WTC11 (cell line): ENCODE measurements around the gene DYNLRB1. TPM values are rescaled to one million over a fixed set of nuclear protein-coding genes. Genes with fewer than 3 reads are reported as not detected.

Source experiments
- ATAC-seq: fragments of 200-7000 bp; cut with Tn5 transposase; 2 replicates; pipeline ENCODE4 v1.10.0; 2021; ENCODE audit warnings: mild to moderate bottlenecking, moderate library complexity
- CTCF ChIA-PET: fragments of 300-600 bp; sonication (Branson Sonifier 250); formaldehyde crosslinking; loops from one replicate; lab custom pipeline; 2021; ENCODE audit warnings: antibody characterized with exemption; lab: Charles Lee
- POLR2A ChIA-PET: fragments of 350-600 bp; sonication (Branson Sonifier 250); formaldehyde crosslinking; loops from one replicate; lab custom pipeline; 2021; ENCODE audit warnings: antibody characterized with exemption; lab: Charles Lee
- DNase-seq: peaks from one replicate; pipeline ENCODE4 v3.0.0; 2021; ENCODE audit warnings: low spot score
- H3K27ac Mint-ChIP-seq: 2 replicates; pipeline ENCODE4 v1.8.0; 2021; ENCODE audit warnings: mixed read lengths
- H3K27me3 Mint-ChIP-seq: 2 replicates; pipeline ENCODE4 v1.8.0; 2021; ENCODE audit warnings: low read depth, mild to moderate bottlenecking, moderate library complexity, mixed read lengths
- H3K36me3 Mint-ChIP-seq: 2 replicates; pipeline ENCODE4 v1.8.0; 2021; ENCODE audit warnings: mixed read lengths
- H3K4me1 Mint-ChIP-seq: 2 replicates; pipeline ENCODE4 v1.8.0; 2022; ENCODE audit warnings: mixed read lengths
- H3K4me3 Mint-ChIP-seq: 2 replicates; pipeline ENCODE4 v1.8.0; 2021; ENCODE audit warnings: mild to moderate bottlenecking, moderate library complexity, mixed read lengths
- H3K9me3 Mint-ChIP-seq: 2 replicates; pipeline ENCODE4 v1.8.0; 2021; ENCODE audit warnings: mixed read lengths
- ARID4B ChIP-seq: sonication (generic); formaldehyde crosslinking; IDR thresholded peaks from 2 replicates; pipeline ENCODE4 v1.8.0; 2023; ENCODE audit warnings: missing genetic modification reagents, mild to moderate bottlenecking, borderline replicate concordance
- E2F5 ChIP-seq: sonication (generic); formaldehyde crosslinking; IDR thresholded peaks from 2 replicates; pipeline ENCODE4 v1.8.1; 2022; ENCODE audit warnings: mild to moderate bottlenecking, moderate library complexity, missing genetic modification reagents
- GABPB1 ChIP-seq: sonication (generic); formaldehyde crosslinking; IDR thresholded peaks from 2 replicates; pipeline ENCODE4 v1.8.1; 2023; ENCODE audit warnings: mild to moderate bottlenecking, missing genetic modification reagents
- HMGXB4 ChIP-seq: sonication (generic); formaldehyde crosslinking; IDR thresholded peaks from 2 replicates; pipeline ENCODE4 v1.8.1; 2023; ENCODE audit warnings: mild to moderate bottlenecking, moderate library complexity, missing genetic modification reagents
- SP1 ChIP-seq: sonication (generic); formaldehyde crosslinking; conservative IDR thresholded peaks from 2 replicates; pipeline ENCODE4 v1.8.1; 2022; ENCODE audit warnings: missing genetic modification reagents
- ZBTB21 ChIP-seq: sonication (generic); formaldehyde crosslinking; IDR thresholded peaks from 2 replicates; pipeline ENCODE4 v1.8.1; 2023; ENCODE audit warnings: mild to moderate bottlenecking, missing genetic modification reagents, borderline replicate concordance
- ZNF416 ChIP-seq: fragments of 250-450 bp; sonication (Bioruptor Pico); IDR thresholded peaks from 2 replicates; pipeline ENCODE4 v1.9.0; 2021; ENCODE audit warnings: mild to moderate bottlenecking, inconsistent platforms
- ZNF423 ChIP-seq: fragments of 250-450 bp; sonication (Bioruptor Pico); IDR thresholded peaks from 2 replicates; pipeline ENCODE4 v2.1.2; 2022; ENCODE audit warnings: mild to moderate bottlenecking, moderate library complexity
- total RNA-seq: library from RNA; stranded (reverse); gene quantifications from 3 replicates; pipeline ENCODE4 v1.2.3, GENCODE V29; 2021
- TF ChIP-seq, protein P1 (sequence below): sonication (generic); formaldehyde crosslinking; IDR thresholded peaks from 2 replicates; pipeline ENCODE4 v1.8.1; 2023; ENCODE audit warnings: mild to moderate bottlenecking, missing genetic modification reagents

DYNLRB1 gene
- total RNA-seq, 1 experiment from 2014 or later = 99.3 TPM

DNA sequence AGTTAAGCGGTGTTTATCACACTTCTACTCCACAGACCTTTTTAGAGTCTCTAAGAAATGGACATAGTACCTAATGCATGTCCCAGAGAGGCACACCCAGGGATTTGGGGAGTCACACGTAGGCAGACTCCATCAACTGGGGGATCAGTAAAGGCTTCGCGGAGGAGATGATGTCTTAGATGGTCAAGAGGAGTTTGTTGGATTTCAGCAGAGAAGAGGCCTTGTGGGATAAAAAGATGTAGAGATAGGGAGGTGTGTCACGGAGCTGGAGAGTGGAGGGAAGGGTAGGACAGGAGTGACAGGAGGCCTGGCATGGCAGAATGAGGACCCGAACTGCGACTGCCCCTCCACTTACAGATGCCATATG is 9.1 kb downstream of the DYNLRB1 start:
- peak overlapping the region; percentile 60 for H3K27ac Mint-ChIP-seq
- H3K4me3 Mint-ChIP-seq = no peak overlapping the region
- no peak for DNase-seq
- H3K4me1 Mint-ChIP-seq = peaks cover 9% of the 10 kb centered on the region
- H3K36me3 Mint-ChIP-seq = peaks cover 32% of the 10 kb centered on the region
- POLR2A ChIA-PET = no interaction called here
- TF ChIP-seq ZNF423 (CRISPR knock-in tag) (no peak), ZNF416 (CRISPR knock-in tag) (no peak), E2F5 (CRISPR knock-in tag) (no peak)
- TF ChIP-seq, protein P1, sequence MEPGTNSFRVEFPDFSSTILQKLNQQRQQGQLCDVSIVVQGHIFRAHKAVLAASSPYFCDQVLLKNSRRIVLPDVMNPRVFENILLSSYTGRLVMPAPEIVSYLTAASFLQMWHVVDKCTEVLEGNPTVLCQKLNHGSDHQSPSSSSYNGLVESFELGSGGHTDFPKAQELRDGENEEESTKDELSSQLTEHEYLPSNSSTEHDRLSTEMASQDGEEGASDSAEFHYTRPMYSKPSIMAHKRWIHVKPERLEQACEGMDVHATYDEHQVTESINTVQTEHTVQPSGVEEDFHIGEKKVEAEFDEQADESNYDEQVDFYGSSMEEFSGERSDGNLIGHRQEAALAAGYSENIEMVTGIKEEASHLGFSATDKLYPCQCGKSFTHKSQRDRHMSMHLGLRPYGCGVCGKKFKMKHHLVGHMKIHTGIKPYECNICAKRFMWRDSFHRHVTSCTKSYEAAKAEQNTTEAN (CRISPR knock-in tag) = no peak
- no peaks in the 10 kb centered on the region for H3K27me3 Mint-ChIP-seq
- H3K9me3 Mint-ChIP-seq = no peaks in the 10 kb centered on the region
- no peak for ATAC-seq
- CTCF ChIA-PET = interaction anchor here (0.6 to 4.0 kb wide), 5 partner anchors 9 to 335 kb away, joined by 3 to 104 read pairs (median 6); partner anchors contain the start of gene DYNLRB1

DNA sequence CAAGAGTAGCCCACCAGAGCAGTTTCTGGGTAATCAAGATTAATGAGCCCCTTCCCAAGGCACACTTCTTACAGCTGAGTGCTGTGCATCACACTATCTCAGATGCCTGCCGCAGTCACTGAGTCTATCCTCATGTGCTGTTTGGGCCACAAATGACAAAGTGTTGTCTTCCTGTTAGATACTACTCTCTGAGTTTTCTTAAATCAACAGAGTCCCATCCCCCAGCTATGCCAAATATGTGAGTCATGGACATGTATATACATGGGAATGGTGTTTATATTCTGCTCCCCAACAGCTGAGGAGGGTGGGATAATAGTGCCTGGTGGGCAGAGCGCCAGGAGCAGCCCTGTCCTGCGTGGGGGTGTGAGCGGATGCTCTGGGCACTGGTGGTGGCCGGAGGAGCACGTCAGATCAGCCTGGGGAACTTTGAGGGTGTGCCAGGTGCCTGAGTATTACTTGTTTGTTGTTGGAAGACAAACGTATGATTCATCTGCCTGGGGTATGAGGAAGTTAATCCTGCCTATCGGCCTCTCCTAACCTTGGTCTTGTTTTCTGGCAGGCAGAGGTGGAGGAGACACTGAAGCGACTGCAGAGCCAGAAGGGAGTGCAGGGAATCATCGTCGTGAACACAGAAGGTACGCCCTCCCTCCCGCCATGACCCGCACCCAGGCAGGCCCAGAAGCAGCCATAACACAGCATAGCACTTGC is 9.6 kb downstream of the DYNLRB1 start:
- Mint-ChIP-seq H3K4me1 (peaks cover 9% of the 10 kb centered on the region), H3K4me3 (no peak overlapping the region), H3K27me3 (no peaks in the 10 kb centered on the region), H3K36me3 (peaks cover 32% of the 10 kb centered on the region), H3K27ac (peak overlapping the region; percentile 60), H3K9me3 (no peaks in the 10 kb centered on the region)
- CTCF ChIA-PET = interaction anchor here (1.4 to 2.3 kb wide), 3 partner anchors 10 to 335 kb away, joined by 4 to 7 read pairs (median 6); partner anchors contain the start of gene DYNLRB1
- TF ChIP-seq GABPB1 (CRISPR knock-in tag) (peak; percentile 77), SP1 (CRISPR knock-in tag) (no peak)
- DNase-seq (no peak), ATAC-seq (no peak)
- POLR2A ChIA-PET = no interaction called here

DNA sequence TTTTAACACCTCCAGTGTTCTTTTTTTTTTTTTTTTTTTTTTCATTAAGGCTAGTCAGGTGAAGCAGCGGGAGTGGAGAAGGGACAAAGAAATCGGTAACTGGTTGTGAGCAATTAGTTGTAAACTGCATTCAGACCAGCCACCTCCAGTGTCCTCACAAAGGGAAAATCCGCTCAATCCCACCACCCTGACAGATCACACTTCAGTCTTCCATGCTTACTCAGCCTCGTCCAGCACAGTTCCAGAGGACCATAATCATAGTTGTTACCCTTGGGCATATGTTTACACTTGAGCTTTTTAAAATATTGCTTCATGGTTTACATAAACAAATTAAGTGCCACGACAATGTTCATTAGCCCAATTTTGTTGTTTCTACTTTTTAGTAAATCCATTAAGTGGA is 10.2 kb downstream of the DYNLRB1 start:
- DNase-seq = no peak
- ChIA-PET CTCF (interaction anchor here (0.8 to 2.3 kb wide), 2 partner anchors 186 to 336 kb away, joined by 5 to 6 read pairs; no protein-coding TSS in a partner anchor), POLR2A (no interaction called here)
- no peak for ATAC-seq
- H3K27ac Mint-ChIP-seq = no peak overlapping the region; the same call in 1 of the 2 replicates
- no peaks in the 10 kb centered on the region for H3K9me3 Mint-ChIP-seq
- no peak overlapping the region for H3K4me3 Mint-ChIP-seq
- no peaks in the 10 kb centered on the region for H3K27me3 Mint-ChIP-seq
- TF ChIP-seq ZNF416 (CRISPR knock-in tag) (no peak), HMGXB4 (CRISPR knock-in tag) (no peak)
- H3K4me1 Mint-ChIP-seq = peaks cover 9% of the 10 kb centered on the region
- H3K36me3 Mint-ChIP-seq = peaks cover 32% of the 10 kb centered on the region

DNA sequence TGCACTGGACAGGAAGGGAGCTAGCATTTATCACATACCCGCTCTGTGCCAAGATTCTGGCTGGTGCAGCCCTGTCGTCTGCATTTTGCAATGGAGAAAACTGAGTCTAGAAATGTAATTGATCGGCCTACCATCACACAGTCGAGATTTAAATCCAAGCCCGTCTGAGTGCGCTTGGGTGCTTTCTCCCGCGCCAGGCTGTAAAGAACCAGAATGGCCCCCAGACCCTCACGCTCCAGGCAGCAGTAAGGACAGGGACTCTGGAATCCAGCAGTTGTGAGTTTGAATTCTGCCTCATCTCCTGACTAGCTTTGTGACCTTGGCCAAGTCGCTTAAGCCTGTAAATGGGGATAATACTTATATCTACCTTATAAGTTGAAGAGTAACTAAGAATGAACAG is 10.8 kb downstream of the DYNLRB1 start:
- H3K9me3 Mint-ChIP-seq = no peaks in the 10 kb centered on the region
- ATAC-seq (no peak), DNase-seq (no peak)
- ChIA-PET CTCF (interaction anchor here (0.8 to 2.3 kb wide), 2 partner anchors 187 to 336 kb away, joined by 5 to 6 read pairs; no protein-coding TSS in a partner anchor), POLR2A (no interaction called here)
- peaks cover 32% of the 10 kb centered on the region for H3K36me3 Mint-ChIP-seq
- TF ChIP-seq ZBTB21 (CRISPR knock-in tag) (no peak), ARID4B (CRISPR knock-in tag) (no peak)
- no peak overlapping the region for H3K4me3 Mint-ChIP-seq
- no peak overlapping the region; the same call in 1 of the 2 replicates for H3K27ac Mint-ChIP-seq
- no peaks in the 10 kb centered on the region for H3K27me3 Mint-ChIP-seq
- H3K4me1 Mint-ChIP-seq = peaks cover 8% of the 10 kb centered on the region
